ENCODE data around the gene MAN1A1.

Gene MAN1A1

DNA sequence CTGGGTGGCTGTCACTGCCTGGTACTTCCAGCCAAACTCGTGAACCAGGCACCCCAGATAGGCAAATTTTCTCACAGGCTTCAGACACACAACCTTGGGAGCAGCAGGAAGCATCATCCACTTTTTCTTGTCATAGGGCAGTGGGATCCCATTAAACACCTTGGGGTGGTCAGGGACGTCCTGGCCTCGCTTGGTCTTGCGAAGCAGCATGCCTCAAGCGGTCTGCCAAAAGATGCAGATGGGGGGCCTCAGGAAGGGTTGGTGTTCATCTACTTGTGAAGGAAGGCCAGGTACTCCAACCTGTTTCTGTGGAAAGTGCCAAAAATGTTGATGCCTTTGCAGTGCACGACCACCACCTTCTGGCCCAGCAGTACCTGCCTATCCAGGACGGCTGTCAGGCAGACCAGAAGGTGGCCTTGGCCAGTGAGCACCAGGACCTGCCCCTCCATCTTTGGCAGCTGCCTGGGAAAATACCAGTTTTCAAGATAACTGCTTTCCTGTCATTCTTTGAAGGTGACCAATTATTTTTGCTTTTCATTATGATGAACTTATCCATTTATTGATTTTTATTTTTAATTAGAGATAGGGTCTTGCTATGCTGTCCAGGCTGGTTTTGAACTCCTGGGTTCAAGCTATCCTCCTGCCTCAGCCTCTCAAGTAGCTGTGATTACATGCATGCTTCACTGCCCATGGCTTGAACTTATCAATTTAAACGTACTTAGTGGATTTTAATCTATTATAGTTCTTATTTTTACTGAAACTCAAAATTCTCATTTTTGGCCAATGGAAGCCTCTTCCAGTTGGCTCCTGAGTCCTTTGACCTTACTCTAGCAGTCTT is 80.1 kb downstream of the MAN1A1 start:
- no peak for DNase-seq (ENCODE audit: low spot score)

- no peak for DNase-seq (ENCODE audit: low spot score)
Observed at GRCh38 chr6:119267126-119267905, 82.2 kb downstream of the MAN1A1 start.

GRCh38 chr6:119264854-119265397 is 84.6 kb downstream of the MAN1A1 start:
- no peak for DNase-seq (ENCODE audit: low spot score)

- no peak for DNase-seq (ENCODE audit: low spot score)
Observed at GRCh38 chr6:119262612-119263011, 86.9 kb downstream of the MAN1A1 start.

DNA sequence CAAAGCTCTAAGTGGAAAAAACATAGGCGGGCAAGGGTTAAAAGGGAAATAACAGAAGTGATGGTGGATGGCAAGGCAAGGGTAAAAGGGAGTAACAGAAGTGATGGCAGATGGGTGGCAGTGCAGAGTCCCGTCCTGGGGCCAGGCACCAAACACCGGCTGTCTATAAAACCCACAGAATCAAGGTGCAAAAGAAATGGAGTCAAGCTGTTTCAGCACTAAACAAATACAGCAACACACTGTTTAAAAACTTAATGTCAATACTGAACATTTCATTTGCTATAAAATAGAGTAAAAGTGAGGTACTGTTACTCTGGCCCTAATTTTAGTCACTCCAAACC is 87.6 kb downstream of the MAN1A1 start:
- no peak for DNase-seq (ENCODE audit: low spot score)

DNA sequence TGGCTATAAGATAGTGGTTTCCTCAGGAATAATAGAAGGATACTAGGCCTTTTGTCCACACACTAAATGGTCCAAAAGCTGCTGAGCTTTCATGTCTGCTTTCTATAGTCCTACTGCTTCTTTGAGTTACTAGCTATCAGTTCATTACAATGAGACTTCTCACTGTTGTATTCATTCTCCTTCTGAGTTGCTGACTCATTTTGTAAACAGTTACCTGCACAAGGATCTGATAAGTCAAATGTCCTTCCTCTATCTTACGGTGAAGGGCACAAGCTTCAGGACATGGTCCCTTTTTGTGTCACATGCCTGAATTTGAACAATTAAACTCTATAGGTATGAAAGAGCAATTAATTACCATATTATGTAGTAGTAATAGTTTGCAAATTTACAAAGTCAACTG is 90.5 kb downstream of the MAN1A1 start:
- no peak for DNase-seq (ENCODE audit: low spot score)

- peak; percentile 59 for DNase-seq (ENCODE audit: low spot score)
Observed at GRCh38 chr6:119257726-119258125, 91.8 kb downstream of the MAN1A1 start.

DNA sequence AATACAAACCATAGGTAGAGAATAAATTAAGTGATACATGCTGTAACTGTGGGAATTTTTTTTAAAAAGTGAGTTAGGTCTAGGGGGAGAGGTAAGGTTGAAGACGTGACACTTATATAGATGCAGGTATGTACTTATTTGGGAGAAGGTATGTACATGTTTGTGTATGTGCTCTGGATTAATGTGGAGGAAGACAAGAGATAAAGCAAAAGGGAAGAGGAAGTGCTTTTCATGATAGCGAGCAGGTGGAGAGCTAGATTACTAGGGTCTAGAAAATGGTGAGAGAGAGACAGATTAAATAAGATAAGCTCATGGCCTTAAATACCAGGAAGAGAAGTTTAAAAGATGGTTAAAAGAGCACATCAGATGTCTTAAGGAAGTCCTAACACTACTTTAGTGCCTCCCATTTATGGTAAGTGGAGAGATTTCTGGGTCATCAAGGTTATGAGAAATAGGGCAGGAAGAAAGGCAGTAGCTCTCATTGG is 92.5 kb downstream of the MAN1A1 start:
- DNase-seq (ENCODE audit: low spot score) = peak; percentile 37

DNA sequence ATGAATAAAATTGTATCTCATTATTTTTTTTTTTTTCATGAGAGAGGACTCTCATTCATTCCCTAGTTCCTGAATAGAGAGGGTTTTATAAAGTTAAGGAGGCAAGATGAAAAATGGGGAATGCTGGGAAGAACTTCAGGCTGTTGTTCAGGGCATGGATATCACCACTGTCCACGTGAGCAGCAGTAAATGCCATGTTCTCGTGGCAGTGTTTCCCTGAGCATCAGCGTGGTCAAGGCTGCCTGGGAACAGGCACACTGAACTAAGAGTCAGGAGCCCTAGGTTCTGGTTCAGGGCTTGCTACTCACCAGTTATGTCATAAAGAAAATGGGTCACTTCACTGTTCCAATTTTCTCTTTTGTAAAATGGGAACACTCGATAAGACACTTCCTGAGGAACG is 93.2 kb downstream of the MAN1A1 start:
- DNase-seq (ENCODE audit: low spot score) = no peak

DNA sequence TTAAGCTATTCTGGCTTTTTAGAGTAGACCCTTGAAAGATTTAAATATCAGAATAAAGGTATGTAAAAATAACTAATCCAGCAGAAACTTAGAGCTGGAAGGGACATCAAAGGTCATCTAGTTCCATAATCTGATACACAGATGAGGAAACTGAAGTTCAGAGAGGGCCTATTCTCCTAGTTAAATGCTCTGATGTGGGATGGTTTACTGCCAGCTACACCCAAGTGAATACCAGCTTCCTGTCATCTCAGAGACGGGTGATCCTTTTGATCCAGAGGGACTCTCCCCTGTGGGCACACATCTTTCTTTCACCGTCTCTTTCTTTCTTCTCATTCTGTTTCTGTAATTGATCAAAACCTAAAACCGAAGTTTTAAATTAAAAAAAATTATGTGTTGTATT is 94.1 kb downstream of the MAN1A1 start:
- DNase-seq (ENCODE audit: low spot score) = no peak

DNA sequence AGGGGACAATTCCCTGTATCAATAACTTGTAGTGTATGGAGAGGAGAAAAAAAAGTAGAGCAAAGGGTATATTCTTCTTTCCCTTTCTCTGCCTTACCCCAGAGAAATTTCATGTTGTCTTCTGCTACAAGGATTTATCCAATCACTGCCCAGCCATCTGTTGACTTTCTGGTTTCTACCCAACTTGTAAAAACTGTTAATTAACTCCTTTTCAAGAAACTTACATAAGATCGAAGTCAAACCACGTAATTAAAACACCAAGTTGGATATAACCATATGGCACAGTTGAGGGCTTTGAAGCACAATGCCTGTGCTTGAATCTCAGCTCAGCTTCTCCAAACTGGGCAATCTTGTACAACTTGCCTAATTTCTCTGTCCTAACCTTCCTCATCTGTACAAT is 99.5 kb downstream of the MAN1A1 start:
- peak; percentile 8 for DNase-seq (ENCODE audit: low spot score)

DNA sequence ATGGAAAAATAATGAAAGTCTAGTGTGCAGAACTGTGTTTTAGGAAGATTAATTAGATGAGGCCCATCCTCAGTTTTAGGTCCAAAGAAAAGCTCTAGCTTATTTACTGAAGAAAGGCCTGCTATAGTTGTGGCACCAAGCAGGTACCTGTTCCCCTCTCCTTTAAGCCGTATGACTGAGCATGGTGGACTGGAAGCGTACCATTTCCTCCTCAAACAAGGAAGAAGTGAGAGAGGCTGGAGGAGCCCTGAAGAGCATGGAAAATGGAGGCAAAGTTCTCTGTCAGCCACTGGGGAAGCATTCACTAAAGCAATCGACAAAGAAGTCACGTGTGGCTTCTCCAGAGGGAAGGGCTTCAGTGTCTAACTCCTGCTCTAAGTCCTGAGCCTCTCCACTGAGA is 100.2 kb downstream of the MAN1A1 start:
- no peak for DNase-seq (ENCODE audit: low spot score)

DNA sequence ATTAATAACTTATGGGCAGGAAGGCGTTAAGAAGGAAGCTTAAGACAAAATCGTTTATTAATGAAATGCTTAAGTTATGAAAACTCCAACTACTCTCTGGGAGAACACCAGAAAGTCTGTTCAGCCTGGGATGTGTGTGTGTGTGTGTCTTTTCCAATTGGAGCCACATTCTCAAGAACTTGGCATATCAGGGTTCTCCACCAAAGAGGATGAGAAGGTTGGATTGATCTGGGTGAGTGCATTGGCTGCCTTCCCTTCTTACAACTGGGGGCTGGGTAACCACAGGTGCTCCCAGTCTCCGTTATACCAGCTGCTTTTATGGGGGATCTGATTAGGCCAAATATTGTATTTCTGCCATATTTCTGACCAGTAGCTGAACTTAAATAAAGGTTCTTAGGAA is 102.1 kb downstream of the MAN1A1 start:
- no peak for DNase-seq (ENCODE audit: low spot score)

- DNase-seq (ENCODE audit: low spot score) = no peak
Observed at GRCh38 chr6:119243657-119244056, 105.9 kb downstream of the MAN1A1 start.

DNA sequence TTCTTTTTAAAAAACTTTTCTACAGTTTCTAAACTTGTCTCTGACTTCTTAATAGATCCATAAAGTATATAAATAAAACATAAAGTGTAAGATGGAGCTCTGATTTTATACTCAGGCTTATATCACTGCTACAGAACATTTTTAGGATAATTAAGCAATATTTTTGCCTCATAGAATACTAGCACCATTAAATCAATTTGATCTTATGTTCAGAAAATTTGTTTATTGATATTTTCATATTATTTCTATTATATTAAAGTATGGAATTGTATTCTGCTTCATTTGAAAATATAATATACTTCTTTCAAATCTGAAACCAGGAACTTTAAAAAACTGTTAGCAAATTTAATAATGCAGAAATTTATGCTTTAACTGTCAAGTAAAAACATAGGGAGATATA is 106.5 kb downstream of the MAN1A1 start:
- DNase-seq (ENCODE audit: low spot score) = no peak

DNA sequence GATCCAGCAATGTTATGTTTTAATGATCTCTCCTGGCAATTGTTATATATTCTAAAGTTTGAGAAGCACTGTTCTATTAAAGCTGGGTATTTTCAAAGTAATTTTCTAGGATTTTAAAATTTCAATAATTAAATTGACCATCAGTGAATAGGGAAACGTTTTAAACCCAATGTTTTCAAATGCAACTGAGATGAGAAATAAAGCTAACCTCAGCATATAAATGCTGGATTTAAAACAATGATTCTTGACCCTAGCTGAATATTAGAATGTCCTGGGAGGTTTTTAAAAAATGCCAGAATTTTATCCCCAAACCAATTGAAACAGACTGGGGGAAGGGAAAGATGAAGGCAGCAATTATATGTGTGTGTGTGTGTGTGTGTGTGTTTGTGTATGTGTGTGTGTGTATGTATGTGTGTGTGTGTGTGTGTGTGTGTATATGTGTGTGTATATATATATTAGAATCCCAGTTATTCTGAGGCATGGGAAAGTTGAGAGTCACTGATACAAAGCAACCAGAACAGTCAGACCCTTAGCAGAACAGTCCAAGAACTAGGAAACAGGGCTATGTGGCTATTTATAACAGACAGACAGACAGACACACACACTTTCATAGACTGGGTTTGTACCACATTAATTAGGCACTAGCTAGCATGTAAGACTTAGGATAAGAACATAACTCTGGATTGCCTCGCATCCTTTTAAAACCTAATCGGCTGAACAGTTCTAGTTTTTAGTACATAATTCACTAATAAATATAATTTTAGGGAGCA is 107.8 kb downstream of the MAN1A1 start:
- no peak for DNase-seq (ENCODE audit: low spot score)

DNA sequence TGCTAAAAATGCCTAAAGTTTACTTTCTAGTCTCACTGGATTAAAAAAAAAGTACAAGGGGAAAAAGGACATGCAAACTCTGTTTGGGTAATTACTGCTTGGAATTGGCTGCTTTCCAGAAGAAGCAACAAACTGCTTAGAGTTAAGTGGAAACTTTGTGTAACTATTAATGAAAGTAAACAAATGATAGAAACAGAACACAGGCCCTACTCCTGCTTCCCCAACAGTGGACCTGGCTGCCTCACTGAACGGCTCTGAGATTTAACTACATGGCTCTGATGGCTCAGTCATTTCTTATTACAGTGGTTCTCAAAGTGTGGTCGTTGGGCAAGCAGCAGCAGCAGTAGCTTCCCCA is 108.5 kb downstream of the MAN1A1 start:
- DNase-seq (ENCODE audit: low spot score) = peak; percentile 66

GRCh38 chr6:119240257-119241110 is 109.1 kb downstream of the MAN1A1 start:
- DNase-seq (ENCODE audit: low spot score) = no peak

GRCh38 chr6:119237177-119237715 is 112.3 kb downstream of the MAN1A1 start:
- DNase-seq (ENCODE audit: low spot score) = no peak

- no peak for DNase-seq (ENCODE audit: low spot score)
Observed at GRCh38 chr6:119234941-119235340, 114.6 kb downstream of the MAN1A1 start.

DNA sequence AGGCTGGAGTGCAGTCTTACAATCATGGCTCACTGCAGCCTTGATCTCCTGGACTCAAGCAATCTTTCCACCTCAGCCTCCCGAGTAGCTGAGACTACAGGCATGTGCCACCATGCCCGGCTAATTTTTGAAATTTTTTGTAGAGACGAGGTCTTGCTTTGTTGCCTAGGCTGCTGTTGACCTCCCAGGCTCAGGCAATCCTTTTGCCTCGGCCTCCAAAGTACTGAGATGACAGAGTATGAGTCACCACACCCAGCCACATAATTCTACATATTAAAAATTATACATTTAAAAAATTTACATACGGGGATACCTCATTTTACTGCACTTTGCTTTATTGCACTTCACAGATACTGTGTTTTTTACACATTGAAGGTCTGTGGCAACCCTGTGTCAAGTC is 115.1 kb downstream of the MAN1A1 start:
- DNase-seq (ENCODE audit: low spot score) = no peak
